ENCODE results near the gene CNTNAP2.

DNA sequence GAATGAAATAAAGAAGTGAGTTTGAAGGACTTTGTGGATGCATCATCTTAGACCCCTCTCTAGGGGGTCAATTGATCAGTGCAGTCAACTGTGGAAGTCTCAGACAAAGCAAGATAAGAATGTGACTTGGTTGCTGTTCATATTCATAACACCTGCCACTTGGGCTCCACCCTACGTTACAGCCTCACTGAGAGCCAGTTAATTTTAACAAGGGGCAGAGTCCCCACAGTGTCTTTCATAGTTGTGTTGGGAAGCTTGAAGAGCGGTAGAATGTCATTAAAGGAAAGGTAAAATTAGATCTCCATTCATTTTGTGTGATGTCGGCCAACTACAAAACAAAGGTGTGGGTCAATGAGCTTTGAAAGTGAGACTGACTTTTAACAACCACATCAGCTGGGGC, 2031.9 kb downstream of the CNTNAP2 start:
- TF ChIP-seq, protein P1, sequence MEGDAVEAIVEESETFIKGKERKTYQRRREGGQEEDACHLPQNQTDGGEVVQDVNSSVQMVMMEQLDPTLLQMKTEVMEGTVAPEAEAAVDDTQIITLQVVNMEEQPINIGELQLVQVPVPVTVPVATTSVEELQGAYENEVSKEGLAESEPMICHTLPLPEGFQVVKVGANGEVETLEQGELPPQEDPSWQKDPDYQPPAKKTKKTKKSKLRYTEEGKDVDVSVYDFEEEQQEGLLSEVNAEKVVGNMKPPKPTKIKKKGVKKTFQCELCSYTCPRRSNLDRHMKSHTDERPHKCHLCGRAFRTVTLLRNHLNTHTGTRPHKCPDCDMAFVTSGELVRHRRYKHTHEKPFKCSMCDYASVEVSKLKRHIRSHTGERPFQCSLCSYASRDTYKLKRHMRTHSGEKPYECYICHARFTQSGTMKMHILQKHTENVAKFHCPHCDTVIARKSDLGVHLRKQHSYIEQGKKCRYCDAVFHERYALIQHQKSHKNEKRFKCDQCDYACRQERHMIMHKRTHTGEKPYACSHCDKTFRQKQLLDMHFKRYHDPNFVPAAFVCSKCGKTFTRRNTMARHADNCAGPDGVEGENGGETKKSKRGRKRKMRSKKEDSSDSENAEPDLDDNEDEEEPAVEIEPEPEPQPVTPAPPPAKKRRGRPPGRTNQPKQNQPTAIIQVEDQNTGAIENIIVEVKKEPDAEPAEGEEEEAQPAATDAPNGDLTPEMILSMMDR (conservative IDR thresholded peaks at IDR 0.05) = no peak
- no peak for TF ChIP-seq ZFX (IDR thresholded peaks at IDR 0.05)

All from C4-2B (cell line).